ENCODE measurements around the gene THSD4.

Gene THSD4

GRCh38 chr15:71225851-71226250 lies 110.6 kb downstream of the THSD4 start:
- no peak for TF ChIP-seq CTCF (IDR thresholded peaks at IDR 0.05; ENCODE audit: extremely low read depth, missing control alignments)
- no peak for DNase-seq (ENCODE audit: low spot score)

- no peak for DNase-seq (ENCODE audit: low spot score)
- no peak for TF ChIP-seq CTCF (IDR thresholded peaks at IDR 0.05; ENCODE audit: extremely low read depth, missing control alignments)
Measured at GRCh38 chr15:71226536-71227455, 111.5 kb downstream of the THSD4 start.

- no peak for DNase-seq (ENCODE audit: low spot score)
- no peak for TF ChIP-seq CTCF (IDR thresholded peaks at IDR 0.05; ENCODE audit: extremely low read depth, missing control alignments)
Measured at GRCh38 chr15:71228403-71228802, 113.1 kb downstream of the THSD4 start.

GRCh38 chr15:71230303-71230702 lies 115.0 kb downstream of the THSD4 start:
- TF ChIP-seq CTCF (IDR thresholded peaks at IDR 0.05; ENCODE audit: extremely low read depth, missing control alignments), result no peak
- no peak for DNase-seq (ENCODE audit: low spot score)

GRCh38 chr15:71231758-71232157 lies 116.5 kb downstream of the THSD4 start:
- DNase-seq (ENCODE audit: low spot score), result no peak
- TF ChIP-seq CTCF (IDR thresholded peaks at IDR 0.05; ENCODE audit: extremely low read depth, missing control alignments), result no peak

- no peak for DNase-seq (ENCODE audit: low spot score)
- TF ChIP-seq CTCF (IDR thresholded peaks at IDR 0.05; ENCODE audit: extremely low read depth, missing control alignments), result no peak
Measured at GRCh38 chr15:71232411-71232810, 117.1 kb downstream of the THSD4 start.

- no peak for DNase-seq (ENCODE audit: low spot score)
- no peak for TF ChIP-seq CTCF (IDR thresholded peaks at IDR 0.05; ENCODE audit: extremely low read depth, missing control alignments)
Measured at GRCh38 chr15:71237456-71238188, 122.4 kb downstream of the THSD4 start.

Measured in GM20000 (cell line).